Adrenal gland (tissue), 5 donors: Measurements from ENCODE around the gene CHP1.
A peak's percentile ranks its signal among the peaks of the same experiment; 100 is the strongest.

Source experiments
- CTCF ChIP-seq, 6 experiments: fragments of 450-650 bp in 4 of 6; fragments of 200-600 bp in 2 of 6; sonication (generic) in 1 of 6; IDR thresholded peaks; 1 replicate in 5 of 6; 2 replicates in 1 of 6; pipeline versions ENCODE4 v1.5.1 to v1.8.0; 2016 to 2021; ENCODE audit warnings: antibody characterized with exemption in 6 of 6, mild to moderate bottlenecking in 2 of 6, moderate library complexity in 1 of 6
- POLR2A ChIP-seq, 2 donors: fragments of 450-650 bp; IDR thresholded peaks; one replicate each; pipeline ENCODE4 v1.6.1; 2017; ENCODE audit warnings: antibody characterized with exemption in 2 of 2, mild to moderate bottlenecking in 2 of 2, moderate library complexity in 1 of 2
- donor health status: DM: no; HTN: no; CAD: no.

DNA sequence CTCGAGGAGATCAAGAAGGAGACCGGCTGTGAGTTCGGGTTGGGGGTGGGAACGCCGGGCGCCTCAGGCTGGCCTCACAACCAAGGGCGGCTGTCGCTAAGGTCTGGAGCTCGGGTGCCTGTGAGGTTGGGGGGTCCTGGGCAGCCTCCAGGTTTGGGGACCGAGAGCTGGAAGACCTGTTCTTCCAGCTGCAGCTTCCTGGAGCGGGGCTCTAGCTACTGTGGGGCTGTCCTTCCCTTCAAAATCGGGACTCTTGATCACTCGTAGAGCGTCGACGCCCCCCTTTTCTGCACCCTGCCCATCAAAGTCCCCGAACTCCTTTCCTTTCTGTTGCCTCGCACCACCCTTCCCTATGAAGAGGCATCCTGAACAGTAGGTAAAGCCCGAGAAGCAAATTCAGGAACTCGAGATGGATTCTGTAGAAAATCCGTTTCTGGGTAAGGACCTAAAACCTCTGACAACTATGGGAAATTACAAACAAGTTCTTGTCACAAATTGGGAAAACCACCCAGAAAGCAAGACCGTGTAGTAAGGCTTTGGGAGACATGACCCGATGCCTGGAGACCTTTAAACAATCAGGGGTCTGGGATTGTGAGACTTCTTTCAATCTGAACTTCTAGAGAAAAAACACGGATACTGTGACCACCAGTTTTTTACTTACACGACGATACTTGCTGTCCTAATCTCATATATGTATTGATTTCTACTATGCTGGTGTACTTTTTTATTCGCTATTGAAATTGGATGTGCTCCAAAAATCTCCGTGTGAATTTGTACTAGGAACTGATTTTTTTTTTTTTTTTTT is 556 bp downstream of the CHP1 start:
- TF ChIP-seq CTCF (IDR thresholded peaks at IDR 0.05) (peak in 1 of 6 experiments; percentile 7), POLR2A (IDR thresholded peaks at IDR 0.05) (peak in 1 of 2 donors; percentile 33)
